ENCODE results near the gene RNPEP. TPM values are rescaled to one million over a fixed set of nuclear protein-coding genes. Genes with fewer than 3 reads are reported as not detected.

The RNPEP gene
- total RNA-seq, 2 donors from 2014 or later, result 22.4 to 26.1 TPM

DNA sequence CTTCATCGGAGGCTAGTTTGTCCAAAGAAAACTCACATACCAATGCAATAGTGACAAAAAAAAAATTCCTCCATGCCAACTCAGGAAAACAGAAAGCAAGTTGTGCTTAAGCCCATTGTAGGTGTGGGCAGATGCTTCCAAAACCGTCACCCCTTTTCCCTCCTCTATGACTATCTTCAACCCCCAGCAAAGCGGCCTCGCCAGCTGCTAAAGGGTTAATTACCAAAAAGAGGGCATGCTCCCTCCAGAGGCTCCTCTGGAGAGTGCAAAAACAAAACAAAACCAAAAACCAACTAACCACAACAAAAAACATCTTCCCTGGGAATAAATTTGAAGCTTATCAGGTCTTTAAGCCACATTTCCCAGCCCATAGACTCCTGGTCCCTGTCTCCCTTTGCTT lies 37.3 kb upstream of the RNPEP start:
- TF ChIP-seq, protein P1, sequence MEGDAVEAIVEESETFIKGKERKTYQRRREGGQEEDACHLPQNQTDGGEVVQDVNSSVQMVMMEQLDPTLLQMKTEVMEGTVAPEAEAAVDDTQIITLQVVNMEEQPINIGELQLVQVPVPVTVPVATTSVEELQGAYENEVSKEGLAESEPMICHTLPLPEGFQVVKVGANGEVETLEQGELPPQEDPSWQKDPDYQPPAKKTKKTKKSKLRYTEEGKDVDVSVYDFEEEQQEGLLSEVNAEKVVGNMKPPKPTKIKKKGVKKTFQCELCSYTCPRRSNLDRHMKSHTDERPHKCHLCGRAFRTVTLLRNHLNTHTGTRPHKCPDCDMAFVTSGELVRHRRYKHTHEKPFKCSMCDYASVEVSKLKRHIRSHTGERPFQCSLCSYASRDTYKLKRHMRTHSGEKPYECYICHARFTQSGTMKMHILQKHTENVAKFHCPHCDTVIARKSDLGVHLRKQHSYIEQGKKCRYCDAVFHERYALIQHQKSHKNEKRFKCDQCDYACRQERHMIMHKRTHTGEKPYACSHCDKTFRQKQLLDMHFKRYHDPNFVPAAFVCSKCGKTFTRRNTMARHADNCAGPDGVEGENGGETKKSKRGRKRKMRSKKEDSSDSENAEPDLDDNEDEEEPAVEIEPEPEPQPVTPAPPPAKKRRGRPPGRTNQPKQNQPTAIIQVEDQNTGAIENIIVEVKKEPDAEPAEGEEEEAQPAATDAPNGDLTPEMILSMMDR (IDR thresholded peaks at IDR 0.05), result peak; percentile 28 to 46
- H3K36me3 ChIP-seq, result peaks cover 7% of the 10 kb centered on the region
- peak overlapping the region; percentile 48 to 61 for H3K4me3 ChIP-seq
- H3K4me1 ChIP-seq, result peaks cover 0 to 12% of the 10 kb centered on the region in 2 donors
- H3K27me3 ChIP-seq, result no peaks in the 10 kb centered on the region
- no peak for DNase-seq (ENCODE audit: low spot score)
- no peaks in the 10 kb centered on the region for H3K9me3 ChIP-seq
- peak overlapping the region; percentile 68 to 75 for H3K27ac ChIP-seq

DNA sequence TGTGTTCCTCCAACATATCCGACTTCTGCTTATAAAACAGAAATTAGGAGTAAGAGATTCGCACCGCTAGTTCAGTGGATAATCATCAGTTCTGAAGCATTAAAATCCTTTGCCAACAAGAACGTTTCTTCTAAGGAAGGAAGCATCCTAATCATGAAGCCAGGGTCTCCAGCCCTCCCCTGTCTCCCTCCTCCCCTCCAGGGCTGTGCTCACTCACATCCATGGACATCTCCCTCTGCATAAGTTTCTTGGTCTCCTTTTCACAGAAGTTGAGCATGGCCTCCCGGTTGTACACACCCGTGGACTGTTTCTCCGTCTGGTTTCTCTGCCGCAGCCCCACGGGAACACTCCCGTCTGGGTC lies 36.6 kb upstream of the RNPEP start:
- peaks cover 0 to 12% of the 10 kb centered on the region in 2 donors for H3K4me1 ChIP-seq
- H3K27me3 ChIP-seq, result no peaks in the 10 kb centered on the region
- peaks cover 7% of the 10 kb centered on the region for H3K36me3 ChIP-seq
- H3K4me3 ChIP-seq, result peak overlapping the region; percentile 48 to 61
- TF ChIP-seq, protein P1 (IDR thresholded peaks at IDR 0.05), result no peak
- H3K9me3 ChIP-seq, result no peaks in the 10 kb centered on the region
- DNase-seq (ENCODE audit: low spot score), result no peak
- H3K27ac ChIP-seq, result peak overlapping the region; percentile 68 to 75

DNA sequence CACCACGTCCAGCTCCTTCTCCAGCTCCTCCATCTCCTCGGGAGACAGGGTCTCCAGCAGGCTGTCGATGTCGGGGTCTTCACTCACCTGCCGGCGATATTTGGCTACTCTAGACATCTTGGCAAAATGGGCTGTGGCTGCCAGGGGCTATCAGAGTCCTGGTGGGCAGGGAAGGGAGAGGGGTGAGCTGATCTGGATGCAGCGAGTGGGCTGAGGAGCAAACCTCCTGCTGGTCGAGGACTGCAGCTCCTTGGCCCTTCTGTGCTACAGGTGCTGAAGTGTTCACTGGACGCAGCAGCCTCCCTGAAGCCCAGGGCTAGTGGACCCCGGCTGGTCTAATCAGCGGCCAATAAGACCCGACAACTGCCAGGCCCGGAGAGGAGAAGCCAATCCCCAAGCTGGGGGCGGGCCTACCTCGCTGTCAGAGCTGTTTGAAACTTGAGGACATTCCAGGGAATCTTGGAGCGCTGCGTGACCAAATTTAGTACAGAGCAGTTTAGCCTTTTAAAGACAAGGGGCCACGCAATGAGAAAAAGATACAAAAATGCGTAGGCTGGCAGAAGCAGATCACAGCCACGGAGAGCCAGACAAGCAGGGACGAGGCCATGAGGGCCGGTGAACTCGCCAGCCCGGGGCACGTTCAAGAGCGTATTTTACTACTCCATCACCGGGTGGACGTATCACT lies 36.1 kb upstream of the RNPEP start, which contains the start of gene LMOD1:
Gene LMOD1 (minus strand): TSS at position 325 of the 685 bp plus-strand sequence. CDS start 208 bp downstream, at position 117.
- Histone ChIP-seq H3K27me3 (no peaks in the 10 kb centered on the region), H3K4me3 (peak within 1 kb of the TSS; percentile 48 to 61), H3K4me1 (peaks cover 0 to 7% of the 10 kb centered on the region in 2 donors), H3K36me3 (peaks cover 7% of the 10 kb centered on the region), H3K9me3 (no peaks in the 10 kb centered on the region), H3K27ac (peak within 1 kb of the TSS; percentile 68 to 75)
- DNase-seq (ENCODE audit: low spot score), result peak; percentile 94
- TF ChIP-seq, protein P1 (IDR thresholded peaks at IDR 0.05), result no peak

DNA sequence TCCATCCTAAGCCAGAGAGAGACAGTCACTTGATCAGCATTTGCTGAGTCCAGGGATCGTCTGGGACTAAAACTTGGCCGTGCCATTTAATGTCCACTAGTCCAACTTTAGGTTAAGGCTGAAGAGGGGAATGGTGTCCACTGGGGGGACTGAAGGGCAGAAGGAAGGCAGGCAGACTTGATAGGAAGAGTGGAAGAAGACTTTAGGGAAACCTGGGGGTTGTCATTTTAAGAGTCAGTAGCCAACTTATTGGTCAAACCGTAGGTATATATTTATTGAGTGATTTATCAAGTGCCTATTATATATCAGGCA lies 34.8 kb upstream of the RNPEP start:
- H3K4me3 ChIP-seq, result no peak overlapping the region
- H3K36me3 ChIP-seq, result peaks cover 7% of the 10 kb centered on the region
- no peaks in the 10 kb centered on the region for H3K27me3 ChIP-seq
- no peak for DNase-seq (ENCODE audit: low spot score)
- peak overlapping the region in 1 of 2 donors; percentile 75 for H3K27ac ChIP-seq
- H3K4me1 ChIP-seq, result no peaks in the 10 kb centered on the region
- H3K9me3 ChIP-seq, result no peaks in the 10 kb centered on the region
- TF ChIP-seq, protein P1 (IDR thresholded peaks at IDR 0.05), result no peak

DNA sequence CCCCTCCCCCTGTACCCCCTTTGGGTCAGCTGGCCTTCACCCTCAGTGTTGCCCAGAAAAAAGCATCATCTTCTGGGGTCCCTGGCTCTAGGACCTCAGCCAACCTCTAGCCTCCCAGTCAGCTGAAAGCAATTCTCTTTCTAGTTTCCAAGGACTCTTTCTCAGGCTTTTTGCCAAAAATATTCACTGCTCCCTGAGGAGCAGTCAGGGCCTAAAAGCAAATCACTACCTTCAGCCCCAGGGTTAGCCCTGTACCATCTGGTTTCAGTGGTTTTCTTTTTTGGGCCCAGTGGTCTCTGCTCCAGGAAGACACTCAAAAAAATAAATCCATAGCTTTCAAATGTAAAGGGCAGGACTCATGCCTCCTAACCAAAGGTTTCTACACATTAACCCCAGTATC lies 33.0 kb upstream of the RNPEP start:
- Histone ChIP-seq H3K36me3 (no peaks in the 10 kb centered on the region), H3K4me1 (peaks cover 0 to 2% of the 10 kb centered on the region in 2 donors), H3K27me3 (no peaks in the 10 kb centered on the region), H3K9me3 (no peaks in the 10 kb centered on the region), H3K27ac (no peak overlapping the region), H3K4me3 (no peak overlapping the region)
- TF ChIP-seq, protein P1 (IDR thresholded peaks at IDR 0.05), result no peak
- no peak for DNase-seq (ENCODE audit: low spot score)
